PC-9 (cell line): Measurements from ENCODE around the gene PHF10.

Source experiments
- EZH2 ChIP-seq: fragments of 200-600 bp; sonication (generic); IDR thresholded peaks from 2 replicates; pipeline ENCODE4 v1.8.0; 2017; ENCODE audit warnings: antibody characterized with exemption, low read depth
- TF ChIP-seq, protein P1 (sequence below): fragments of 200-600 bp; sonication (generic); conservative IDR thresholded peaks from 2 replicates; pipeline ENCODE4 v1.6.1; 2017; ENCODE audit warnings: mixed run types, antibody characterized with exemption, mild to moderate bottlenecking, moderate library complexity

DNA sequence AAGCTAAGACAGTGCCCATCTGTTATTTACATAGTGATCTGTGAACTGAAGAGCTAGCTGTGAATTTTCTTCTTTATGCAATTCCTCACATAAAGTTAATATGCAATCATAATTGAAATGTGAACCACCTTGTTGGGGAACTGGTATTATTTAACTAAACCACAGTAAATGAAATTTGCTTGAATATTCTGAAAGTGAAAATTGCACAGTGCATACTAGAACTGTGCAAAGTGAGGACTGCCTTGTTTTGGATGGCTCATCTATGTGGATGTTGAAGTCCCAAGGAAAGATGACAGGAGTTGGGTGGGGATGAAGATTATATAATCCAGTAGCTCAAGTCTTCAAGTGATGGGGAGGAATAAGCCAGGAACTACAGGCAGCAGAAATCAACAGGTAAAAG is 5.7 kb upstream of the PHF10 start:
- TF ChIP-seq EZH2: no peak
- TF ChIP-seq, protein P1, sequence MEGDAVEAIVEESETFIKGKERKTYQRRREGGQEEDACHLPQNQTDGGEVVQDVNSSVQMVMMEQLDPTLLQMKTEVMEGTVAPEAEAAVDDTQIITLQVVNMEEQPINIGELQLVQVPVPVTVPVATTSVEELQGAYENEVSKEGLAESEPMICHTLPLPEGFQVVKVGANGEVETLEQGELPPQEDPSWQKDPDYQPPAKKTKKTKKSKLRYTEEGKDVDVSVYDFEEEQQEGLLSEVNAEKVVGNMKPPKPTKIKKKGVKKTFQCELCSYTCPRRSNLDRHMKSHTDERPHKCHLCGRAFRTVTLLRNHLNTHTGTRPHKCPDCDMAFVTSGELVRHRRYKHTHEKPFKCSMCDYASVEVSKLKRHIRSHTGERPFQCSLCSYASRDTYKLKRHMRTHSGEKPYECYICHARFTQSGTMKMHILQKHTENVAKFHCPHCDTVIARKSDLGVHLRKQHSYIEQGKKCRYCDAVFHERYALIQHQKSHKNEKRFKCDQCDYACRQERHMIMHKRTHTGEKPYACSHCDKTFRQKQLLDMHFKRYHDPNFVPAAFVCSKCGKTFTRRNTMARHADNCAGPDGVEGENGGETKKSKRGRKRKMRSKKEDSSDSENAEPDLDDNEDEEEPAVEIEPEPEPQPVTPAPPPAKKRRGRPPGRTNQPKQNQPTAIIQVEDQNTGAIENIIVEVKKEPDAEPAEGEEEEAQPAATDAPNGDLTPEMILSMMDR: no peak
